Activated CD8-positive, alpha-beta memory T cell treated with anti-CD3 and anti-CD28 coated beads, Interleukin-2, amount 50 U/mL, for 4 hours (primary cell): ENCODE results near the gene XCL1.
"Not testable (repeated sequence)": the region's sequence is repeated elsewhere in the genome, so short reads cannot be mapped to it uniquely, and the experiment has no call there.

Experiments
- DNase-seq: peaks from one replicate; pipeline ENCODE4 v3.0.0-alpha.2; 2020

The XCL1 gene, protein sequence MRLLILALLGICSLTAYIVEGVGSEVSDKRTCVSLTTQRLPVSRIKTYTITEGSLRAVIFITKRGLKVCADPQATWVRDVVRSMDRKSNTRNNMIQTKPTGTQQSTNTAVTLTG

DNA sequence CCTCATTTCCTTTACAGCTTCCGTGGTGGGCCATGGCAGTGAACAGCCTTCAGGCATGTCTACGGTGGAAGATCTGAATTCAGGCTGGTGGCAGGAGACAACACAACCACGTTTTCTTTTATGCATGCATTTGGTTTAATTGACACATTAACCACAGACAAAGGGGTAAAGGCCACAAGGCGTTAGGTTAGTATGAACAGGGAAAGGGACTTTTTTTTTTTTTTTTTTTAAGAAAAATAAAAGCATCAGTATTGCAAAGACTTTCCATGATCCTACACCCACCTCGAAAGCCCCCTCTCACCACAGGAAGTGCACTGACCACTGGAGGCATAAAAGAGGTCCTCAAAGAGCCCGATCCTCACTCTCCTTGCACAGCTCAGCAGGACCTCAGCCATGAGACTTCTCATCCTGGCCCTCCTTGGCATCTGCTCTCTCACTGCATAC, at the start of gene XCL1:
XCL1 (plus strand) TSS at position 361 of the 444 bp plus-strand sequence; CDS start at position 394, 33 bp downstream.
- DNase-seq = peak; percentile 30

DNA sequence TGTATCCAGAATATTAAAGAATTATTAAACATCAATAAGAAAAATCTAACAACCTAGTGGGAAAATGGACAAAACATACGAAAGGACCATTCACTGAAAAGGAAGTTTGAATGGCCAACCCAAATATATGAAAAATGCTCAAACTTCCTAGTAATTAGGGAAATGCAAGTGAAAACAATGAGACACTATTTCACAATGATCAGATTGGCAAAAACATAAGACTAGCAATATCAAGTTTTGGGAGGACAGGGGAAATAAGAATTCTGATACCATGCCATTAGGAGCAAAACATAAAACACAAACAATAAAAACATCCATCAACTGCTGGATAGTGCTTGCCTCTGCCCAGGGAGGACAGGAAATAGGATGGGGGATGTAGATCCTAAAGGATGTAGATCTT, 46.9 kb upstream of the XCL1 start:
- DNase-seq = no peak

DNA sequence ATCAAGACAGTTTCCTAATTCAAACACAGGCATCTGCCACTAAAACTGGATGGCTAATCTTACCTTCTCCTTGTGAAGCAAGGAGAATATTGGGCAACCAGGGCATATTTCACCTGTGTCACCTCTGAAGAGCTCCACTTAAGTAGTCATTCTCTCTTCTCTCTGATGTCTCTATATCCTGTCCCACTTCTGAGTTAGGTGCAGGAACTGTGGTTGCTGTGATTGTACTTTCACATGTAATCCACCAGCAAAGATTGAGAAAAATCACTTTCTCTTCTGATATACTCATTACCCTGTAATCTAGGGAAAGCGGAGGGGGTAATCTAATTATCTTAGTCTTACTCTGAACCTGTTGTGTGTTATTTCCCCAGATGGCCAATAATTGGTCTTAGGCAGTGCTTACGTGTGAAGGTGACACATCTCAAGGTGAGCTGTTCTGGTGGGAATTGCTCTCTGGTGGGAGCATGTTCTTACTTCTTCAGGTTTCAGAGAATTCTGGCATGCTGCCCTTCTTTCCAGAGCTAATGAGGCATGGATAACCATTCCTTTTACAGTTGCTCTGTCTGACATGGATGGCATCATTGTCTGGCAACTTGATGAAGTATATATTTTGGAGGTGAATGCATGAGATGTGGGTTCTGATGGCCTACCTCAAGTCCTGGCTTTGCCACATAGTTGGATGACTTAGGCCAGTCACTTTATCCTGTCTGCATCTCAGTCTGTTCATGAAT, 44.6 kb upstream of the XCL1 start:
- DNase-seq = no peak

DNA sequence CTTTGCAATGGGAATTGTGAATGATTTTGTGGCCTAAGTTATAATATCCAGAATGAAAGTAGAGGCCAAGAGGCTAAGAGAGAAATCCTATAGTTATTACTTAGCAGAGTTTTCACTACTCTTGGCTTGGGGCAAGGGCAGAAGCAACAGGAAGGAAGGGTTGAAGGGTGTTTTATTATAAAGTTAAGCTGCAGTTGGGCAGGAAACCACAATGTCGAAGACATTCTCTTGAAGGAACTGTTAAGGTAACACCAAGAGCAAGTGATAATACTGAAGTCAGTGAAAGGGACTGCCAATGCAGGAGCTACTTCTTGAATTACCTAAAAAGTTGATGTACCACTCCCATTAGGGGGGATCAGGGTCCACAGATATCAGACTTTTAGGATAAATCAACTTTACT, 40.9 kb upstream of the XCL1 start:
- no peak for DNase-seq

DNA sequence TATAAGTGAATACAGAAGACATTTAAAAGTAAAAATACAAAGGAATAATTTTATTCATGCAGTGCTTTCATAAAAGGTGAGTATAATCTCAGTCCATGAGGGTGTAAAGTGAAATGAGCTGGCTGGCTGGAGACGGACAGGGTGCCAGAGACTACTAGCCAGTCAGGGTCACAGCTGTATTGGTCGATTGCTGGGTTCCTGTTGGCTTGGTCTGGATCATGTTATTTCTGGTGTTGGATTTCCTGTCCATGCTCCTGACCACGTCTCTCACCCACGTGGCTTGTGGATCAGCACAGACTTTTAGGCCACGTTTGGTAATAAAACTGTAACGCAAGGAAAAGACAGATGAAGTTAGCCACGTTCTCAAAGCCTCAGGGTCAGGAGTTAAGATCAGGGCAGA, 35.6 kb upstream of the XCL1 start:
- DNase-seq = not testable (repeated sequence)

DNA sequence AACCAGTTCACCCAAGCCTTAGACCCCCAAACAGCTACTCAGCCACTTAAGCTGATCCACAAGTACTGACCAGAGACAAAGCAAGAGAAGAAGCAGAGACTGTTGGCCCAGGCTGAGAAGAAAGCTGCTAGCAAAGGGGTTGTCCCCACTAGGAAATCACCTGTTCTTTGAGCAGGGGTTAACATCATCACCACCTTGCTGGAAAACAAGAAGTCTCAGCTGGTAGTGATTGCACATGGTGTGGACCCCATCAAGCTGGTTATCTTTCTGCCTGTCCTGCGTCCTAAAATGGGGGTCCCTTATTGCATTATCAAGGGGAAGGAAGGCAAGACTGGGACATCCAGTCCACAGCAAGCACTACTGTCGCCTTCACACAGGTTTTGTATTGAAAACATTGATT, 33.4 kb upstream of the XCL1 start:
- DNase-seq = not testable (repeated sequence)

DNA sequence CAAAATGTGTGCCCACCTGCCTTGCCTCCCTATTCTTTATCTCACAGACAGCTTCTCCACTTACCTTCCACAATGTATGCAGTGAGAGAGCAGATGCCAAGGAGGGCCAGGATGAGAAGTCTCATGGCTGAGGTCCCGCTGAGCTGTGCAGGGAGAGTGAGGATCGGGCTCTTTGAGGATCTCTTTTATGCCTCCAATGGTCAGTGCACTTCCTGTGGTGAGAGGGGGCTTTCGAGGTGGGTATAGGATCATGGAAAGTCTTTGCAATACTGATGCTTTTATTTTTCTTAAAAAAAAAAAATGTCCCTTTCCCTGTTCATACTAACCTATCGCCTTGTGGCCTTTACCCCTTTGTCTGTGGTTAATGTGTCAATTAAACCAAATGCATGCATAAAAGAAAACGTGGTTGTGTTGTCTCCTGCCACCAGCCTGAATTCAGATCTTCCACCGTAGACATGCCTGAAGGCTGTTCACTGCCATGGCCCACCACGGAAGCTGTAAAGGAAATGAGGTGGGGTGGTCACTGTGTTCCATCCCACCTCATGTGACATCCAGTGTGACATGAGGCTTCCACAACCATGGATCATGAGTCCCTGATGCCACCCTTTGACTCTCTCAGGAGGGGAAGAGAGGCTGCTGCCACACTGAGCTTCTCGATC, 32.4 kb upstream of the XCL1 start, which contains the start of gene XCL2:
XCL2 (minus strand) TSS at position 158 of the 659 bp plus-strand sequence; CDS start at position 125, 33 bp downstream.
- not testable (repeated sequence) for DNase-seq

DNA sequence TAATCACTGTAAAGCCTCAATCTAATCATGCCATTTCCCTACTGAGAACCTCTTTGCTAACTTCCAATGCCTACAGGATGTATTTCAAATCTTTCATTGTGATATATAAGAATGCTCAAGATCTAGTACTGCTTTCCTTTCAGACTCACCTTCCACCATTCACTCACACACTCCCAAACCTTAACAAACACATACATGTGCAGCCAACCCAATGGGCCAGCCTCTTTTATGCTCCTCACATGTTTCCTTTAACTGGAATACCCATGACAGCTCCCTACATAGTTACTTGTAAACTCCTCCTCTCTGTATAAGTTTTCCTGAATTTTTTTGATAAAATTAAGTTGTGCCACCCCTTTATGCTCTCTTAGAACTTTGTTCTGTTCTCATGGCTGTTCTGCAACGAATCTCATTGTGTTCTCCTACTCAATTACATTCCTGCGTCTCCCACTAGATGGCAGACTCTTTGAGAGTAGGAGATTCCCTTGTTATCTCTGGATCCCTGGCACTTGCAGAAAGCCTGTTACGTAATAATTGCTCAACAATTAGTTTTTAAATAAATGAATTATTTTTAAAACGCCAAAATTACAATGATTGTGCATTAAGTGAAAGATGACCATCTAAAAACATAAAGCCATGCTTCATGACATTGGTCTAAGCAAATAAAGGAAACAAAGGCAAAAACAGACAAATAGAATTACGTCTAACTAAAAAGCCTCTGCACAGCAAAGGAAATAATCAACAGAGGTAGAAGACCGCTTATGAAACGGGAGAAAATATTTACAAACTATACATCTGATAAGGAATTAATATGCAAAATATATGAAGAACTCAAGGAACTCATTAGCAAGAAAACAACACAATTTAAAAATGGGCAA, 30.5 kb upstream of the XCL1 start:
- DNase-seq = not testable (repeated sequence)

DNA sequence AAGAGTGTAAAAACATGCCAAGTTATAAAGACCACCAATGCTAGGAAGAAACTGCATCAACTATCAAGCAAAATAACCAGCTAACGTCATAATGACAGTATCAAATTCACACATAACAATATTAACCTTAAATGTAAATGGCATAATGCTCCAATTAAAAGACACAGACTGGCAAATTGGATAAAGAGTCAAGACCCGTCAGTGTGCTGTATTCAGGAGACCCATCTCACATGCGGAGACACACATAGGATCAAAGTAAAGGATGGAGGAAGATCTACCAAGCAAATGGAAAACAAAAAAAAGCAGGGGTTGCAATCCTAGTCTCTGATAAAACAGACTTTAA, 29.9 kb upstream of the XCL1 start:
- DNase-seq = not testable (repeated sequence)

DNA sequence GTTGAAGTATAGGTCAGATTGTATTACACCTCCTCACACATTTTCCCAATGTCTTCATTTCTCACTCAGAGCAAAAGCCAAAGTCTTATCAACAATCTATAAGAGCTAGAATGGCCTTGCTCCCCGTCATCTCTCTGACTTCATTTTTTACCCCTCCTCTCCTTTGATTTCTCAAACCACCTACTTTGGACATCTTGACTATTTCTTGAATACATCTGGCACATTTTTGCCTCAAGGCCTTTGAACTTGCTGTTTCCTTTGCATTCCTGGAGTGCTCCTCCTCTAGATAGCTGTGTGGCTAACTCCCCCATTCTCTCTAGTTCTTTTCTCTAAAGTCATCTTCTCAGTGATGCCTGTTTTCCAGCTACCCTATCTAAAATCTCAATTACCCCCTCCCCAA, 25.4 kb upstream of the XCL1 start:
- DNase-seq = no peak

DNA sequence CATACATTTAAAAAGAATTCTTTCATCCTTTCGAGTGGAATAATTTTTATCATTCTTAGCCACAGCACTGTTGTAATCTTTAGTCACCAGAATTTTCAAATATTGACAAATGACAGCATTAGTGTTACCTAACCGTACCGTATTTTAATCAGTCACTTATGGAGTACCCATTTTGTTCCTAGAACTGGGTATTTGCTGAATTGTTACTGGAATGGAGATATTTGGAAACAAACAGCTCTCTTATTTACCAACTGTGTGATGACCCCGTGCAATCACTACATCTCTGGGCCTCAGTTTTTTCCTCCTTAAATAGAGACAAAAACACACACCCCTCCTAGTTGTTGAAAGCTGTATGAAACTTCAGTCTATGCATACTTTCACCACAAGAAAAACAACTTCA, 24.7 kb upstream of the XCL1 start:
- no peak for DNase-seq

DNA sequence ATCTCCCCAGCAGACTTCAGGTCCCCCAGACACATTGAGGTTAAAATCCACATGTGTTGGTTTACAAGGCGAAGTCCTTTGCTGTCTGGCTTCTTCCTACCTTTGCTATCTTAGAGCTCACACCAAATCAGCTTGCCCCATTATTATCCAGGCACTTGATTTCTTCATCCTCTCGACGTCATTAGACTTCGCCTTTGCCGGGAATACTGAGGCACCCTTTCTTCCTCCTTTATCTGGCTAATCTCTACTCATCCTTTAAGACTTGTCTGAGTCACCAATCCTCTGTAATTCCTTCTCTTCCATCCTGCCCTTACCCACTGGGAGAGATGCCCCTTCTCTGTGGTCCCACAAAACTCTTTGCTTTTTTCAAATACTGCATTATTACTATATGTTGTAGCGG, 23.4 kb upstream of the XCL1 start:
- DNase-seq = no peak

DNA sequence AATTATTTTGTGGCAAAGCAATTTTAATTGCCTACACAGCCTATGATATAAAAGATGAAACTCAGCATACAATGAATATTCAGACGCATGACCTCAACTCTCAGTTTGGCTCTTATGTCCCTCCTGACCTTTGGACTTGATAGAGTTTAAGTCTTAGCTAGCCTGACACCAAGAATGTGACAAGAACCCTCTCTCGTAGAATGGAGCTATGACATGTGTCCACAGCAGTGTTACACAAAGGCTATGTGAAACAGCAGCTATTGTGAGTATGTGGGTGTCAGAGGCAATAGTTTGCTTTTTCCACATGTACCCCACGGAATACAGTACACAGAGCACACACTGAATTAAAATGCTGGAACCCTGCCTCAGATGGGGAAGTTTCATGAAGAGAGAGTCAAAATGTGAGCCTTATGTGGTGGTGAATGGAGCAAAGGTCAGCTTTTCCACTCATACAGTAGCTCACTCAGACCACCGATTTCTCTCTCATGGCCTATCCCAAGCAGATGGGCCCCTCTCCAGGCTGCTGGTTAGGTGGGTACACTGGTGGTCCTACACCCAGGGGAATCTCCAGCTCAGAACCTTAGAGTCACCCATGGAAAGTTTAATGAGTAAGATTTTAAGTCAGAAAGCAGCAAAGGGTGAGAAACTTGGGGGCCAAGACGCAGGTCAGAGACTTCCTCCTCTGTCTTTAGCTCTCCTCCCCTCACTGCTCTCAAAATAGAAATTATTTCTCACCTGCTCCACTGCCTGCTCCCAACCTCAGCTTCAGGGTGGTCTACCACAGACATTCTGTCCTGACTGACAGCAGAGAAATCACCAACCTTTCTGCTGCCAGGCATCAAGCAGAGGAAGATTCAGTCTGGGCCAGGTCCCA, 22.5 kb upstream of the XCL1 start:
- no peak for DNase-seq

DNA sequence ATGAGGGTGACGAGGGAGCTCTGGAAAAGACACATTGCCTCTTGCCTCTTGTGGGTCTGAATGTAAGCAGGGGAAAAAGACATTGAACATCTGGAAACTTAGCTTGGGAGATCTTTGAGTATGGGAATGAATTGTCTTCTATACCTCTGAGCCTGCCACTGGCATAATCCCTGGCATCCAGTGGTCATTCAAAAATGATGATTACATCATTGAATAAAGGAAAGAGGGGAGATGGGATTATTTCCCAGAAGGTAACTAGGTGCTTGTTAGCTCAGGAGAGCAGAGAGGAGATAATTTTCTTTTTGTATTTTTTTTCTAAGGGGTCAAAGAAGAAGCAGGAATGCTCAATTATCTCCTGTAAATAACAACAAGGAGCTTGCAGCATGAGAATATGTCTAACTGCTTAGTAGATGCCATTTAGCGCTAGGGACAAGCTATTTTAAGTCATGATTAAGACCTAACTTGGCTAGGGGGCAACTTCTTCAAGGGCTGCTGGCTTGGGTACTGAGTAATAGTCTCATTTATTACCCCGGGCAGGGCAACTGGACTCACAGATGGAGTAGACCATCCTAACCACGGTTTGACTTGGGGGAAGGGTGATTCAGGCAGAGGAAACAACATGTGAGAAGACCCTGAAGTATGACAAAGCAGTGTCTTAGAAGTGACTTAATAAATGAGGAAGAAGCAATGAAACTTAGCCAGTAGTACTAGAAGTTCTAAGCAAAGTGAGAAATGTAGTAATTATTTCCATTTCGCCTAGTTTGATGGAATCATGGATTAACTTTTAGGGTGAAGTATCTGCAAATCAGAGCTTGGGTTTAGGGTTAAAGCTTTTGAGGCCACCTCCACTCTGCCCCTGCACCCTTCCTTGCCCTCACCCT, 21.6 kb upstream of the XCL1 start:
- DNase-seq = no peak

DNA sequence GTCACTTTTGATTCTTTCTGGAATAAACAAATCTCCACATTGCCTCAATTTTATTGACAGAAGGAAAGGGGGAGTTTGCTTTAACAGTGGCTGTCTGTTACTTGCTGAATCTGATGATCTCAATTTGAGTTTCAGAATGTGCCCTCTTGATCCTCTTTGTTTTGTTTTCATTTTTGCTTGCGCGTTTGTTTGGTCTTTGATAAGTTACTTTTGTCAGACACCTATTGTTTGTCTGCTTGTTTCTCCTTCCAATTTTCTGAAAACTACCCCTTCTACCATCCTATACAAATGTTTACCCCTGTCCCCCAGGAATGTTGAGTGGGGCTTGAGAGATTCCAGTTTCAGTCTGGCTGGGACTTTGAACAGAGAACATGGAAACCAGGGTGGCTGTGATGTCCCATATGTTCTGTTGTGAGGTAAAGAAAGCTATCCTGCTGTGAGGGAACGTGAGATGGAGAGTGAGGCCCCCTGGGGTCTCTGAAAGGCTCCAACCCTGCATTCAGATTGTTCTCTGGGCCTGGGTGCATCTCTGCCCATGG, 20.8 kb upstream of the XCL1 start:
- no peak for DNase-seq

DNA sequence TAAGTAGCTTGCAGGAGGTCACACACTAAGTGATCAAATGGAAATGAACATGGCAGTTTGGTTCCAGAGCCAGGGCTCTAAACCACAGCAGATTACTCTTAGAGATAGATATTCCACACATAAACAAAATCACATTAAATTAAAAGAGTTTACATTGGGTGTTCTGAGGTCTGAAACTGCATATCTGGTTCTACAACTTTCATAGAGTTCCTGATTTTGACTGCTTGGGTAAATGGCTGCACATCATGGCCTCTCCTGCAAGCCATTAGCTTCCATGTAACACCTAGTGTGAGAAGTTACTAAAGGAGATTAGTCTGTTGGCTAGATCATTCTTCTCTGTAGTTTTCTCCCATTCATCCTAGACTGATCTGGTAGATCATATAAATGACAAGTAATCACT, 19.8 kb upstream of the XCL1 start:
- DNase-seq = no peak

DNA sequence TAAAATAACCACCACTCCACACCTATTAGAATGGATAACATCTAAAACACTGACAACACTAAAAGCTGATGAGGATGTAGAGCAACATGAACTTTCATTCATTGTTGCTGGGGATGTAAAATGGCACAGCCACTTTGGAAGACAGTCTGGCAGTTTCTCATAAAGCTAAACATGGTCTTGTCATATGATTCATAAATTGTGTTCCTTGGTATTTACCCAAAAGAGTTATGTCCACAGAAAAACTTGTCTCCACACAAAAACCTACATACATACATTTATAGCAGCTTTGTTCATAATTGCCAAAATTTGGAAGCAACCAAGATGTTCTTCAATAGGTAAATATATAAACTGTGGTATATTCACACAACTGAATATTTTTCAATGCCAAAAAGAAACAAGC, 16.0 kb upstream of the XCL1 start:
- DNase-seq = no peak

DNA sequence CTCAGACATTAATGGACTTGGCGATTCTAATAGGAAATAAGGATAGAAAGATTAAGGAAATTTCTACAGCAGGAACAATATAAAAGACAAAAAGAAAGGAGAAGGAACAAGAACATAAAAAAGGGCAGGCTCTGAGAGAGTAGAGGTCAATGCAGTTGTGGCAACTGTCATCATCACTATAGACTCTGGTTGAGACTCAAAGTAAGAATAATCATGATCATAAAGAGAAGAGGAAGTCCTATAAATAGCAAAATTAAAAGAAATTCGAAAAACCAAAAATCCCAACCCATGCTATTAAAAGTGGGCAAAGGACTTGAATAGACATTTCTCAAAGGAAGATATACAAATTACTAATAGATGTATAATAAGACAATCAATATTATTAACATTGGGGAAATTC, 14.4 kb upstream of the XCL1 start:
- no peak for DNase-seq

DNA sequence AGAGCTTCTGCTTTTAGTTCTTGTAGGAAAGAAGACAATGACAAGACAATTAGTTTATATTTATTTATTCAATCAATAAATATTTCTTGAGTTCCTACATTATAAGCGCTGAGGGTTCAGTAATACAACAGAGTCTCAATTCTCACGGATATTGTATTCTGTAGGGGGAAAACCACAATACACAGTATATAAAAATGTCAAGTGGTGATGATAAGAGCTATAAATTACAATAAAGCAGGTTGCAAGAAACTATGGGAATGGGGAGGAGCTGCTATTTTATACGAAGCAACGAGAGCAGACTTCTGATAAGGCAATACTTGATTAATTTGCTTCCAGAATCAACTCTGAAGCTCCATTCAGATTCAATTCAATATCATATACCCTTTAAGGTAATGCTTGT, 10.6 kb upstream of the XCL1 start:
- DNase-seq = no peak

DNA sequence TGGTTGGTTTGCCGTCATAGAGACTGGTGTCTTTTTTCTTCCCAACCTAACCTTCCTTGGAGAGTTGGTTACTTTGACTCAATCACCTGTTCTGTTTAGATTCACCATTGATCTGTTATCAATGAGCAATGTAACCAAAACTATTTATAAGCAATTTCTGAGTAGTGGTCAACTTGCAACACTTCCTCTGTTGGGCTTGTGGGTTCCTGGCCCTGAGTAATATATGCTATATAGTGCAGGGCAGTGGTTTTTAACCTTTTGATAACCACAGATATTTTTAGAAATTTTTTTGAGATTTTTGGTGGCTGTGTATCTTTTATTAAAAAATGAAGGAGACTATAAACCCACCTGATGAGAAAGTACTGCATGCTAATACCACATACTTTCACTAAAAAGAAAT, 9.4 kb upstream of the XCL1 start:
- DNase-seq = no peak

DNA sequence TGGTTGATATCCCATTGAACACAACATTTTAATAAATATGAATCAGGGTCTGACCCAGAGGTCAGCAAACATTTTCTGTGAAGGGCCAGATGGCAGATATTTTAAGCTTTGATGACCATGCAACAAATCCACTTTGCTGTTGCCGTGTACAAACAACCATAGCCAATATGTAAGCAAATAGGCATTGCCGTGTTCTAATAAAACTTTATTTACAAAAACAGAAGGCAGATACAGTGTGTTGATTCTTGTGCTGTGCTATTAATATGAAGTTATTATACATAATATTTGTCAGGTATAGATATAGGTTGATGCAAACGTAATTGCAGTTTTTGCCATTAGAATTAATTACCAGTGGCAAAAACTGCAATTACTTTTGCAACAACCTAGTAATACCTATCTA, 8.8 kb upstream of the XCL1 start:
- no peak for DNase-seq
